Activated CD8-positive, alpha-beta memory T cell treated with anti-CD3 and anti-CD28 coated beads, Interleukin-2, amount 50 U/mL, for 48 hours (primary cell): ENCODE measurements around the gene CLMN.
"Not testable (repeated sequence)": the region's sequence is repeated elsewhere in the genome, so short reads cannot be mapped to it uniquely, and the experiment has no call there.

Source experiments
- DNase-seq: peaks from one replicate; pipeline ENCODE4 v3.0.0-alpha.2; 2020

CLMN gene

GRCh38 chr14:95189367-95190132 is 130.2 kb downstream of the CLMN start:
- no peak for DNase-seq

- DNase-seq: no peak
These were observed 131.3 kb downstream of the CLMN start for GRCh38 chr14:95188380-95188779.

GRCh38 chr14:95185767-95186392 is 133.8 kb downstream of the CLMN start:
- DNase-seq: no peak

- no peak for DNase-seq
These were observed 134.5 kb downstream of the CLMN start for GRCh38 chr14:95185033-95185766.

- no peak for DNase-seq
These were observed 135.3 kb downstream of the CLMN start for GRCh38 chr14:95184413-95184790.

- no peak for DNase-seq
These were observed 135.9 kb downstream of the CLMN start for GRCh38 chr14:95183532-95184412.

- DNase-seq: no peak
These were observed 136.6 kb downstream of the CLMN start for GRCh38 chr14:95183082-95183481.

- DNase-seq: no peak
These were observed 137.3 kb downstream of the CLMN start for GRCh38 chr14:95182379-95182778.

- DNase-seq: no peak
These were observed 138.6 kb downstream of the CLMN start for GRCh38 chr14:95180966-95181741.

- not testable (repeated sequence) for DNase-seq
These were observed 144.0 kb downstream of the CLMN start for GRCh38 chr14:95175670-95176069.

- DNase-seq: no peak
These were observed 145.4 kb downstream of the CLMN start for GRCh38 chr14:95174184-95174792.

- DNase-seq: no peak
These were observed 146.2 kb downstream of the CLMN start for GRCh38 chr14:95173518-95173917.

- no peak for DNase-seq
These were observed 152.5 kb downstream of the CLMN start for GRCh38 chr14:95167177-95167576.

GRCh38 chr14:95165517-95165916 is 154.2 kb downstream of the CLMN start:
- no peak for DNase-seq

GRCh38 chr14:95164506-95164905 is 155.2 kb downstream of the CLMN start:
- no peak for DNase-seq

GRCh38 chr14:95163666-95164065 is 156.0 kb downstream of the CLMN start:
- no peak for DNase-seq

- no peak for DNase-seq
These were observed 156.6 kb downstream of the CLMN start for GRCh38 chr14:95163132-95163531.

- no peak for DNase-seq
These were observed 157.1 kb downstream of the CLMN start for GRCh38 chr14:95162641-95163040.

GRCh38 chr14:95157327-95158189 is 162.2 kb downstream of the CLMN start, which contains the start of gene DICER1:
DICER1 (minus strand) TSS chr14:95157529; CDS start chr14:95133458, 24,071 bp downstream.
- peak; percentile 99 for DNase-seq

GRCh38 chr14:95157048-95157326 is 162.7 kb downstream of the CLMN start:
- DNase-seq: no peak
